Neural progenitor cell (in vitro differentiated cells): ENCODE results near the gene BEST2. TPM values are rescaled to one million over a fixed set of nuclear protein-coding genes. Genes with fewer than 3 reads are reported as not detected.

Experiments
- DNase-seq: peaks from one replicate; pipeline ENCODE4 v3.0.0-alpha.2; 2016; ENCODE audit warnings: low spot score
- H2AFZ ChIP-seq: fragments of 200-600 bp; sonication (generic); replicated peaks from 2 replicates; pipeline ENCODE4 v1.6.1; 2016; ENCODE audit warnings: antibody characterized with exemption
- H3F3A ChIP-seq: fragments of 200-600 bp; sonication (generic); 2 replicates; pipeline ENCODE4 v1.6.1; 2016; ENCODE audit warnings: antibody characterized with exemption, low read depth
- H3K27ac ChIP-seq: fragments of 200-600 bp; sonication (generic); 2 replicates; pipeline ENCODE4 v1.5.1; 2016; ENCODE audit warnings: mild to moderate bottlenecking
- H3K27me3 ChIP-seq: fragments of 200-600 bp; sonication (generic); 2 replicates; pipeline ENCODE4 v1.6.1; 2016; ENCODE audit warnings: mild to moderate bottlenecking, moderate library complexity
- H3K36me3 ChIP-seq: fragments of 200-600 bp; sonication (generic); 2 replicates; pipeline ENCODE4 v1.5.1; 2016
- H3K4me1 ChIP-seq: fragments of 200-600 bp; sonication (generic); 2 replicates; pipeline ENCODE4 v1.6.1; 2016; ENCODE audit warnings: mixed run types
- H3K4me2 ChIP-seq: fragments of 200-600 bp; sonication (generic); 2 replicates; pipeline ENCODE4 v1.6.1; 2016
- H3K4me3 ChIP-seq: fragments of 200-600 bp; sonication (generic); 2 replicates; pipeline ENCODE4 v1.5.1; 2016
- H3K79me2 ChIP-seq: fragments of 200-600 bp; sonication (generic); 2 replicates; pipeline ENCODE4 v1.6.1; 2016; ENCODE audit warnings: low read depth
- H3K9ac ChIP-seq: fragments of 200-600 bp; sonication (generic); 2 replicates; pipeline ENCODE4 v1.6.1; 2016
- H3K9me3 ChIP-seq: fragments of 200-600 bp; sonication (generic); 2 replicates; pipeline ENCODE4 v1.5.1; 2016; ENCODE audit warnings: low read depth
- H4K20me1 ChIP-seq: fragments of 200-600 bp; sonication (generic); 2 replicates; pipeline ENCODE4 v1.6.1; 2016; ENCODE audit warnings: low read depth
- H3K27ac Mint-ChIP-seq: 3 replicates; pipeline ENCODE4 v1.8.0; 2021; ENCODE audit warnings: mixed read lengths
- H3K27me3 Mint-ChIP-seq: 2 replicates; pipeline ENCODE4 v1.8.0; 2022; ENCODE audit warnings: low read depth, mild to moderate bottlenecking, inconsistent platforms, moderate library complexity, mixed read lengths; ENCODE audit not compliant: insufficient read depth
- H3K36me3 Mint-ChIP-seq: 3 replicates; pipeline ENCODE4 v1.8.0; 2021; ENCODE audit warnings: mixed read lengths
- H3K4me1 Mint-ChIP-seq: 3 replicates; pipeline ENCODE4 v1.8.0; 2021; ENCODE audit warnings: mixed read lengths
- H3K4me3 Mint-ChIP-seq: 3 replicates; pipeline ENCODE4 v1.8.0; 2021; ENCODE audit warnings: mild to moderate bottlenecking, moderate library complexity, mixed read lengths
- H3K9me3 Mint-ChIP-seq: 3 replicates; pipeline ENCODE4 v1.8.0; 2020; ENCODE audit warnings: mixed read lengths
- EZH2 ChIP-seq: fragments of 200-600 bp; sonication (generic); IDR thresholded peaks from 2 replicates; pipeline ENCODE4 v1.6.1; 2017; ENCODE audit warnings: antibody characterized with exemption, mild to moderate bottlenecking, moderate library complexity
- EZH2phosphoT487 ChIP-seq: fragments of 200-600 bp; sonication (generic); IDR thresholded peaks from 2 replicates; pipeline ENCODE4 v1.6.1; 2017; ENCODE audit warnings: antibody characterized with exemption
- total RNA-seq: library from RNA; depleted of rRNA; stranded (reverse); fragments of >200 nt; gene quantifications from 2 replicates; pipeline ENCODE4 v1.2.3, GENCODE V29; 2015; ENCODE audit warnings: low replicate concordance
- TF ChIP-seq, protein P1 (sequence below): fragments of 200-600 bp; sonication (generic); IDR thresholded peaks from 2 replicates; pipeline ENCODE4 v1.5.1; 2017; ENCODE audit warnings: antibody characterized with exemption, mild to moderate bottlenecking

The BEST2 gene
- total RNA-seq, 1 donor from 2014 or later = not detected

GRCh38 chr19:12745166-12745897 is 6.3 kb upstream of the BEST2 start:
- Mint-ChIP-seq H3K27me3 (peaks cover 18% of the 10 kb centered on the region), H3K4me1 (peaks cover 4% of the 10 kb centered on the region), H3K9me3 (peaks cover 5% of the 10 kb centered on the region), H3K27ac (no peak overlapping the region), H3K36me3 (peaks cover 18% of the 10 kb centered on the region), H3K4me3 (no peak overlapping the region)
- no peak overlapping the region for H3K4me3 ChIP-seq
- no peak overlapping the region for H3K4me2 ChIP-seq
- no peak overlapping the region for H3K9ac ChIP-seq
- no peaks in the 10 kb centered on the region for H3K36me3 ChIP-seq
- H3K27ac ChIP-seq = no peak overlapping the region
- no peaks in the 10 kb centered on the region for H3K9me3 ChIP-seq
- no peaks in the 10 kb centered on the region for H4K20me1 ChIP-seq
- H3F3A ChIP-seq = peaks cover 15% of the 10 kb centered on the region
- TF ChIP-seq, protein P1, sequence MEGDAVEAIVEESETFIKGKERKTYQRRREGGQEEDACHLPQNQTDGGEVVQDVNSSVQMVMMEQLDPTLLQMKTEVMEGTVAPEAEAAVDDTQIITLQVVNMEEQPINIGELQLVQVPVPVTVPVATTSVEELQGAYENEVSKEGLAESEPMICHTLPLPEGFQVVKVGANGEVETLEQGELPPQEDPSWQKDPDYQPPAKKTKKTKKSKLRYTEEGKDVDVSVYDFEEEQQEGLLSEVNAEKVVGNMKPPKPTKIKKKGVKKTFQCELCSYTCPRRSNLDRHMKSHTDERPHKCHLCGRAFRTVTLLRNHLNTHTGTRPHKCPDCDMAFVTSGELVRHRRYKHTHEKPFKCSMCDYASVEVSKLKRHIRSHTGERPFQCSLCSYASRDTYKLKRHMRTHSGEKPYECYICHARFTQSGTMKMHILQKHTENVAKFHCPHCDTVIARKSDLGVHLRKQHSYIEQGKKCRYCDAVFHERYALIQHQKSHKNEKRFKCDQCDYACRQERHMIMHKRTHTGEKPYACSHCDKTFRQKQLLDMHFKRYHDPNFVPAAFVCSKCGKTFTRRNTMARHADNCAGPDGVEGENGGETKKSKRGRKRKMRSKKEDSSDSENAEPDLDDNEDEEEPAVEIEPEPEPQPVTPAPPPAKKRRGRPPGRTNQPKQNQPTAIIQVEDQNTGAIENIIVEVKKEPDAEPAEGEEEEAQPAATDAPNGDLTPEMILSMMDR = no peak
- TF ChIP-seq EZH2 (no peak), EZH2phosphoT487 (no peak)
- no peak for DNase-seq
- no peaks in the 10 kb centered on the region for H3K79me2 ChIP-seq
- H3K4me1 ChIP-seq = peaks cover 8% of the 10 kb centered on the region
- peaks cover 12% of the 10 kb centered on the region for H3K27me3 ChIP-seq
- no peak overlapping the region for H2AFZ ChIP-seq

DNA sequence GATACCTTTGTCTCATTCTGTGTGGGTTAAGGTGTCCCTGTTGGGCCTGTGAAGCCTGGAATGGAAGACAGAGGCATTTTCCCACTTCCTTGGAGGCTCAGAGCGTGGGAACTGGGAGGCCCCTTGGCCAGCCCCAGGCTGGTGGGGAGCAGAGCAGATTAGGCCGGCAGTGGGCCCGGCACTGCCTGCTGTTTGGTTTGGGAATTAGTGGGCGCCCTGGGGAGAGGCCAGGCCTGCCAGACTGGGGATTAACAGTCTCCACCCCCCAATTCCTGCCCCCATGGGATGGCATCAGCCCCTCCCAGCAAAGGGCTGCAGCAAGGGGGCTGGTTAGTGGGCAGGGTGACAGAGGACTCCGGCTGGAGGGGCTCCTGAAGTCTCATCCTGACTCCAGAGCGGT is 3.1 kb upstream of the BEST2 start:
- H2AFZ ChIP-seq = no peak overlapping the region
- H3K36me3 ChIP-seq = no peaks in the 10 kb centered on the region
- H3K36me3 Mint-ChIP-seq = peaks cover 12% of the 10 kb centered on the region

DNA sequence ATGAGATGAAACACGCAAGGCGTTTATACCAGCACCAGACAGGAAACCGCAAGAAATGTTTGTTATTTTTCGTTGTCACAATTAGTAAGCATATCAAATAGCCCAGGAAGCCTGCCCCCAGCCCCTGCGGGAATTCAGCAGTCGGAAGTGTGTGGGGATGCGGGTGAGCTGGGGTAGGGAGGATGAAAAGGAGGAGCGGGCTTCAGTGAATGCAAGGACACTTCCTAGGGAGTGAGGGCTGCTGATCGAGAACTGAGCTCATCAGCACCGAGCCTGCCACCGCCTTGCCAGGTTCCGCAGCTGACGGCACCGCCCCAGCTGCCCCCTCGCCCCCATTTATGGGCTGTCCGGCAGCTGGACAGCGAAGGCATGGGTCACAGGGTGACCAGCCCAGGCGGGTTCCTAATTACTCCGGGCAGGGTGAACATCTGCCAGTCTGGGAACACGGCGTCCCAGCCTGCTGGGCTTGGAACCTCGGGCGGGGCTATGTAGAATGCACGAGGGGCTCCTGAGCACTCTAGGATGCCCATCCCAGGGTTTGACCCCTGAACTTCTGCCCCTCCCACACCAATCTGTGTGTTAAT is 1.6 kb upstream of the BEST2 start:
- Histone ChIP-seq H3F3A (peaks cover 15% of the 10 kb centered on the region), H3K27ac (no peak overlapping the region), H3K9me3 (no peaks in the 10 kb centered on the region), H3K4me3 (no peak overlapping the region), H4K20me1 (no peaks in the 10 kb centered on the region), H3K36me3 (no peaks in the 10 kb centered on the region), H3K4me2 (no peak overlapping the region), H3K4me1 (peaks cover 8% of the 10 kb centered on the region), H3K27me3 (peaks cover 54% of the 10 kb centered on the region), H3K9ac (no peak overlapping the region), H2AFZ (no peak overlapping the region), H3K79me2 (no peaks in the 10 kb centered on the region)
- H3K4me1 Mint-ChIP-seq = peaks cover 4% of the 10 kb centered on the region
- TF ChIP-seq EZH2phosphoT487 (no peak), EZH2 (no peak)
- TF ChIP-seq, protein P1 = no peak
- peaks cover 12% of the 10 kb centered on the region for H3K36me3 Mint-ChIP-seq
- H3K4me3 Mint-ChIP-seq = peak overlapping the region; percentile 42
- H3K9me3 Mint-ChIP-seq = peaks cover 5% of the 10 kb centered on the region
- H3K27ac Mint-ChIP-seq = no peak overlapping the region
- no peak for DNase-seq
- peaks cover 48% of the 10 kb centered on the region for H3K27me3 Mint-ChIP-seq

More for the DNA sequence above, 3.1 kb upstream of the BEST2 start:
- H3K79me2 ChIP-seq = no peaks in the 10 kb centered on the region
- no peak overlapping the region for H3K9ac ChIP-seq
- no peak overlapping the region for H3K4me3 Mint-ChIP-seq
- H3K9me3 ChIP-seq = no peaks in the 10 kb centered on the region
- no peak overlapping the region for H3K4me3 ChIP-seq
- H3K27ac Mint-ChIP-seq = no peak overlapping the region
- H3K27ac ChIP-seq = peak overlapping the region; percentile 70
- peak; percentile 47 for DNase-seq
- no peaks in the 10 kb centered on the region for H4K20me1 ChIP-seq
- peaks cover 5% of the 10 kb centered on the region for H3K9me3 Mint-ChIP-seq
- peaks cover 4% of the 10 kb centered on the region for H3K4me1 Mint-ChIP-seq
- H3K4me2 ChIP-seq = peak overlapping the region; percentile 54
- TF ChIP-seq EZH2phosphoT487 = no peak
- TF ChIP-seq, protein P1 = no peak
- TF ChIP-seq EZH2 = no peak
- peaks cover 15% of the 10 kb centered on the region for H3F3A ChIP-seq
- peaks cover 8% of the 10 kb centered on the region for H3K4me1 ChIP-seq
- peaks cover 40% of the 10 kb centered on the region for H3K27me3 Mint-ChIP-seq
- peaks cover 43% of the 10 kb centered on the region for H3K27me3 ChIP-seq
